GOT3 (cell line): ENCODE results near the gene CCDC197.

Experiments
- DNase-seq: peaks from one replicate; lab custom pipeline; 2025; ENCODE audit warnings: mixed read lengths; lab: John Stamatoyannopoulos, UW

The CCDC197 gene

GRCh38 chr14:93999573-93999972 is 2.5 kb downstream of the CCDC197 start:
- DNase-seq: no peak

- DNase-seq: no peak
Observed at GRCh38 chr14:94000267-94000666, 3.2 kb downstream of the CCDC197 start.

- DNase-seq: no peak
Observed at GRCh38 chr14:94001016-94001415, 3.9 kb downstream of the CCDC197 start.

GRCh38 chr14:94001501-94002396 is 4.6 kb downstream of the CCDC197 start:
- no peak for DNase-seq

DNA sequence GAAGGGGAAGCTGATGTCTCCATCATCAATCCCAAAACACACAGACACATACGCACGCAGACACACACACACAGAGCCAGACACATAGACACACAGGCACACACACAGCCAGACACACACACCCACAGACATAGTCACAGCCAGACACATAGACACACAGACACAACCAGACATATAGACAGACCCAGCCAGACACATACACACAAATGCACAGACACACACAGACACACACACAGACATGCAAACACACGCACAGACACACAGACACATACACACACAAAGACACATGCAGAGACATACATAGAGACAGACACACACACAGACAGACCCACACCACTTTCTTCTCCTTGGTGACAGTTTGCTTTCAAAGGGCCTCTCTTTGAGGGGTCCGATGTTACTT is 6.3 kb downstream of the CCDC197 start:
- DNase-seq: no peak

DNA sequence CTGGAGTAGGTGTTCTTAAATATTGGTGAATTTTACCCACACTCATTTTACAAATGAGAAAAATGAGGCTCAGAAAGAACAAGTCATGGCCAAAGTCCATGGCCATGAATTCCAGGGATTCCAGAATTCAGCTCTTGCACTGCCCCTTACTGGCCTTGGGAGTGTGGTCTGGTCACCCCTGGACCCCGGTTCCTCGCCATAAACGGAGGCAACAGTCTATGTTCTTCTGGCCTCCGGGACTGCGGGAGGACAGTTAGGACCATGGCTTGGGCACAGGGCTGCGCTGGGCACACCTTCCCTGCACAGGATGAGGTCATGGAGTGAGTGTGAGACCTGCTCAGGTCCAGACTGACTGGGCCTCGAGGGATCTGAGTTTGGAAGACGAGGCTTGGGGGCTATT is 6.9 kb downstream of the CCDC197 start:
- DNase-seq: no peak

DNA sequence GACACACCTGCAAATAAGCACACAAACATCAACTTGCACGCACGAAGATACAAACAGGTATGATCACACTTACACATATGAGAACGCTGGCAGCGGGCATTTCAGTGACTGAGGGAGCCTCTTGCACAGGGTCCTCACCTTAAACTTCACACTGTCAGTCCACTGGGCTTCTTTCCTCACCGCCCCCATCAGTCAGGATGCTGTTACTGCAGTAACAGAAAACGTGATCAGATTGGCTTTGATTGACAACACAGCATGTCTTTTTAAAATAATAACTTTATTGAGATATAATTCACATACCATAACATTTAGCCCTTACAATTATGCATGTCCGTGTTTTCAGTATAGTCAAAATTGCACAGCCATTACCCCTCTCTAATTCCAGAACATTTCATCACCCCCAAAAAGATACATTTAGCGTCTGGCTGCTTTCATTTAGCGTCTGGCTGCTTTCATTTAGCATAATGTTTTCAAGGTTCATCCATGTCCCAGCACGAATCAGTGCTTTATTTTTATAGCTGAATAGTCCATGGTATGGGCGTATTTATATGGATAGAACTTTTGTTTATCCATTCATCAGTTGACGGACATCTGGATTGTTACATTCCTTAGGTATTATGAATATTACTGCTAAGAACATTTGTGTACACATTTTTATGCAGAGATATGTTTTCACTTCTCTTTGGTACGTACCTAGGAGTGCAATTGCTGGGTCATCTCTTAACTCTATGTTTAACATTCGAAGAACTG is 8.4 kb downstream of the CCDC197 start:
- no peak for DNase-seq

GRCh38 chr14:94008234-94008633 is 11.1 kb downstream of the CCDC197 start:
- DNase-seq: no peak

DNA sequence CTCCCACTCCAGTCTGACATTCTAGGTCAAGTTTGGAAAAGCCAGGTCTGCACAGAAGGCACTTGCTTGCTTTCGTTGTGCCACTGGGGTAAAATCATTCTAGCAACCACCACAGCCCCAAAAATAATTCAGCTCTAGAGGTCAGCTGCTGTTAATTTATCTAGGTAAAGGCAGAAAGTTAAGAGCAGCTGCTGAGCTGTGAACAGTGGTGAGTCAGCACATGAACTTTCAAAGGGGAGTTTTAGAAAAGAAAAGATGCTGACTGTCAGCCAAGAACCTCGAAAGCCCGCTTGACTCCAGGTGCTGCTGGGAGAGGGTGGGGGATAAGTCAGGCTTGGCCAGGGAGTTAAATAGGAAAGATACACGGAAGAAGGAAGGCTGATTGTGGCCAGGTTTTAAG is 12.7 kb downstream of the CCDC197 start:
- no peak for DNase-seq

GRCh38 chr14:94010625-94011024 is 13.5 kb downstream of the CCDC197 start:
- DNase-seq: no peak

DNA sequence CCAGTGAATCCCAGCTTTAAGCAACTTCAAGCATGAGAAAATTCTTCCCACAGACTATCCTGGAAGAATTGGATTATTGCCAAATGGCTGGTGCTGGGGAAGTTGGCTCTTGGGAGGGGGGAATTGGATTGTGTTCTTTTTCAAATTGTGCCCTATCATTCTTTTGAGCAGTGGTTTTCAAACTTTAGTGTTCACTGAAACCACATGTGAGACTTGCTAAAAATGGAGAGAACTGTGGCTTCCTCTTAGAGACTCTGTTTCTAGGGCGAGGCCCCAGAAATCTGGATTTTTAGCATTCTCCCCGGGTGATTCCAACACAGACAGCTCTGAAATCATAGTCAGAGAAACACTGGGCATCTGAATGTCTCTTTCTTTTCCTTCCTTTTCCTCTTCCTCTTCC is 14.7 kb downstream of the CCDC197 start:
- no peak for DNase-seq

GRCh38 chr14:94014382-94014781 is 17.3 kb downstream of the CCDC197 start:
- DNase-seq: no peak

- no peak for DNase-seq
Observed at GRCh38 chr14:94015223-94015622, 18.1 kb downstream of the CCDC197 start.

GRCh38 chr14:94016446-94016976 is 19.4 kb downstream of the CCDC197 start:
- DNase-seq: no peak

- DNase-seq: no peak
Observed at GRCh38 chr14:94018308-94018707, 21.2 kb downstream of the CCDC197 start.

- no peak for DNase-seq
Observed at GRCh38 chr14:94019329-94019728, 22.2 kb downstream of the CCDC197 start.

DNA sequence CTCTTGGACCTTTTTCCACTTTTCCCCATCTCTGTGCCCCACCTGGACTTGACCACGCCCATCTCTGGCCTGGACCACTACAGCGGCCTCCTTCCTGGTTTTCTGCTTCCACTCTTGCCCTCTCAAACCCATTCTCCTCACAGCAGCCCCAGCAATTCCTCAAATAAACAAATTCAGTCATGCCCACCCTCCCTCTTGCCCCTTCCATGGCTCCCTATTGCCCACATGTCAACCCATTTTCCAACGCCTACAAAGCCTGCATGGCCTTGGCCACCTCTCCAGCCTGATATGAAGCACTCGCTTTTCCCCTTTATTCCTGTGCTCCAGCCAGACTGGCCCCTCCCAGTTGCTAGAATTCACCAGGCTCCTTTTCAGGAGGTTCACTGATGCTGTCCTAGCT is 23.2 kb downstream of the CCDC197 start:
- DNase-seq: no peak

DNA sequence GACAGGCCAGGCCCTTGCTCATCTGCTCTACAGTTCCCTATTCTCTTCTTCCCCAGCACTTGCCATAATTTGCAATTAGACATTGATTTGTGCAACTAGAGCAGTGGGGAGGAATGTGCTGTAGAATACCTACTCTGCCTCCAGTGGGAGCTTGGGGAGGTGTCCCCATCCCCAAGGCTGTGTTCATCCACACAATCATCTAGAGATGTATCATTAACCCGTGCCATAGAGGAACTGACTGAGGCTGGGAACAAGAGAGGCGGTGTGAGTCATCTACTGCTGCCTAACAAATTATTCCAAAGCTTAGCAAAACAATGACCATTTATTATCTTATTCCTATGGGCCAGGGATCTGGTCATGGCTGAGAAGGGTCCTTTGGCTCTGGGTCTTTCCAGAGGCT is 23.9 kb downstream of the CCDC197 start:
- DNase-seq: no peak

DNA sequence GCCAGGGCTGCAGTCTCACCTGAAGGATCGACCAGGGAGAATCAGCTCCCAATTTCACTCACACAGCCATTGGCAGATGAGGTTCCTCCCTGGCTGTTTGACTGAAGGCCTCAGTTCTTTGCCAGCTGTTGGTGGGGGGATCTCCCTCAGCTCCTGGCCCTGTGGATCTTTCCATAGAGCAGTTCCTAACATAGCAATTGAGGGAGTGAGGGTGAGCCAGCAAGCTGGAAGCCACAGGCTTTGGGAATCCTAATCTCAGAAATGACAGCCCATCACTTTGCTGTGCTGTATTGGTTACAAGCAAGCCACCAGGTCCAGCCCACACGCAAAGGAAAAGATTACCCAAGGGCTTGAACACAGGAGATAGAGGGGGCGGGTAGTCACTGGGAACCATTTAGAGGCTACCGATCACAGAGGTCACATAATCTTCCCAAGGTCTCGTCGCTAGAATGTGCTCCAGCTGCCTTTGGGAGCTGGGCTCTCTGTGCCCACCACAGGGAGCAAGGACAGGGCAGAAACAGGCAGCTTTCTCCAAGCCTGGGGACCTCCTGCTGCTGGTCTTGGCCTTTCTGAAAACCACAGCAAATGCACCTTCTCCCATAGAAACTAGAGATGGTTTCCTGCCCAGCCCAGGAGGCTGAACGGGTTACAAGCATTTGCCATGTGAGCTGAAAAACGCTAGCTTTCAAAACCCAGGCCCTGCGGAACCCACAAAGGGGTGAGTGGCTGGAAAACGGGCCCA is 24.5 kb downstream of the CCDC197 start:
- DNase-seq: no peak

- no peak for DNase-seq
Observed at GRCh38 chr14:94022532-94023411, 25.7 kb downstream of the CCDC197 start.

DNA sequence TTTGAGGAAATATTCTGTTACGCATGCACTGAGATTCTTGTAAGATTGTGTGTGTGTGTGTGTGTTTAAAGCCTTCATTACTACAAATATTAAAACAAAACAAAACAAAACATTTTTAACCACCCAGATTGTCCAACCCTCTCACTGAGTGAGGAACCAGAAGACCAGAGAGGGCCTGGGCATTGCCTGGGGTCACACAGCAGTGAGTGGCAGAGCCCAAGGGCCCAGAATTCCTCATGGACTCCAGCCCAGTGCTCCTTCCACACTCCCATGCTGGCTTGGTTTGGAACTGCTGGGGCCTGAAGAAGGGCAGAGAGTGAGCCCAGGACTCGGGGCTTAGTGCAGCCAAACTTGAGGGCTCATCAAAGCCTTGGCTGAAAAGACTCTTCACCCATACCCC is 27.4 kb downstream of the CCDC197 start:
- no peak for DNase-seq
